HL-60 (cell line): ENCODE results near the gene KAZALD1.

Experiments
- GABPA ChIP-seq: IDR thresholded peaks from 2 replicates; pipeline ENCODE4 v1.6.1; 2012; ENCODE audit warnings: low read depth
- POLR2AphosphoS5 ChIP-seq: IDR thresholded peaks from 2 replicates; pipeline ENCODE4 v1.6.1; 2012; ENCODE audit warnings: low read depth
- REST ChIP-seq: IDR thresholded peaks from 2 replicates; pipeline ENCODE4 v1.6.1; 2012; ENCODE audit warnings: low read depth; ENCODE audit not compliant: insufficient replicate concordance
- SPI1 ChIP-seq: IDR thresholded peaks from 2 replicates; pipeline ENCODE4 v1.6.1; 2012; ENCODE audit warnings: low read depth, mild to moderate bottlenecking, borderline replicate concordance
- TF ChIP-seq, protein P1 (sequence below): IDR thresholded peaks from one replicate; pipeline ENCODE4 v1.5.1; 2011; ENCODE audit warnings: low read length, control low read depth, inconsistent platforms; ENCODE audit not compliant: insufficient read depth

DNA sequence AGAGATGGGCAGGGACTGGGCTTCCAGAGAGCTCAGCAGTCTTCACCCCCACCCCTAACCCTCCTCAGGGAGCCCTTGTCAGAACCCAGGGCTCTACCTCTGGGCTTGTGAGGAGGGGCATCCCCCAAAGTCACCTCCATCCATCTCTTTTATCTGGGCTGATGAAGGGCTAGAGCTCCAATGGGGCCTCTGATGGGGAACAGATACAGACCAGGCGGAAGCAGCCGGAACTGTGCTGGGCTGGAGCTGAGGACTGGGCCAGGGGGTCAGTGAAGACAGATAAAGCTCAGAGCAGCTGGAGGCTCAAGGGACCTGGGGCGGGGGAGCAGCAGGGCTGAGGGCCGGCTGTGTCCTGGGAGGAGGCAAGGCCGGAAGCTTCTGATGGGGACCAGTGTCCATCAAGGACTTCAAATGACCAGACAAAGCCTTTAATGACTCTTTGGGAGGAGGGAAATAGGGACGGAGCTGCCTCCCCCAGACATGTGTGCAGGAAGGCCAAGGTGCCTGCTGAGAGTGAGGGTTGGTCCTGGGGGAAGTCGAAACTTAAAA, 10.2 kb downstream of the KAZALD1 start:
- TF ChIP-seq POLR2AphosphoS5: no peak
- TF ChIP-seq, protein P1, sequence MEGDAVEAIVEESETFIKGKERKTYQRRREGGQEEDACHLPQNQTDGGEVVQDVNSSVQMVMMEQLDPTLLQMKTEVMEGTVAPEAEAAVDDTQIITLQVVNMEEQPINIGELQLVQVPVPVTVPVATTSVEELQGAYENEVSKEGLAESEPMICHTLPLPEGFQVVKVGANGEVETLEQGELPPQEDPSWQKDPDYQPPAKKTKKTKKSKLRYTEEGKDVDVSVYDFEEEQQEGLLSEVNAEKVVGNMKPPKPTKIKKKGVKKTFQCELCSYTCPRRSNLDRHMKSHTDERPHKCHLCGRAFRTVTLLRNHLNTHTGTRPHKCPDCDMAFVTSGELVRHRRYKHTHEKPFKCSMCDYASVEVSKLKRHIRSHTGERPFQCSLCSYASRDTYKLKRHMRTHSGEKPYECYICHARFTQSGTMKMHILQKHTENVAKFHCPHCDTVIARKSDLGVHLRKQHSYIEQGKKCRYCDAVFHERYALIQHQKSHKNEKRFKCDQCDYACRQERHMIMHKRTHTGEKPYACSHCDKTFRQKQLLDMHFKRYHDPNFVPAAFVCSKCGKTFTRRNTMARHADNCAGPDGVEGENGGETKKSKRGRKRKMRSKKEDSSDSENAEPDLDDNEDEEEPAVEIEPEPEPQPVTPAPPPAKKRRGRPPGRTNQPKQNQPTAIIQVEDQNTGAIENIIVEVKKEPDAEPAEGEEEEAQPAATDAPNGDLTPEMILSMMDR: no peak
- no peak for TF ChIP-seq REST
- TF ChIP-seq GABPA: no peak
- no peak for TF ChIP-seq SPI1
